HCEC 1CT (cell line): Measurements from ENCODE around the gene PUSL1.

Source experiments
- DNase-seq: peaks from one replicate; pipeline ENCODE4 v3.0.0-alpha.2; 2017

PUSL1 gene

GRCh38 chr1:1326075-1326605 is 17.7 kb downstream of the PUSL1 start:
- DNase-seq = no peak

GRCh38 chr1:1327291-1327690 is 18.9 kb downstream of the PUSL1 start:
- no peak for DNase-seq

- DNase-seq = no peak
These were observed 19.9 kb downstream of the PUSL1 start for GRCh38 chr1:1328254-1328653.

GRCh38 chr1:1329304-1330210 is 21.2 kb downstream of the PUSL1 start:
- DNase-seq = no peak

- DNase-seq = no peak
These were observed 22.1 kb downstream of the PUSL1 start for GRCh38 chr1:1330366-1331067.

- no peak for DNase-seq
These were observed 22.9 kb downstream of the PUSL1 start, which contains the start of gene TAS1R3 for GRCh38 chr1:1331068-1331965. TAS1R3 (plus strand) TSS chr1:1331280; CDS start chr1:1331346, 66 bp downstream.

- DNase-seq = no peak
These were observed 23.8 kb downstream of the PUSL1 start for GRCh38 chr1:1332031-1332755.

- DNase-seq = no peak
These were observed 24.5 kb downstream of the PUSL1 start for GRCh38 chr1:1332774-1333480.

- no peak for DNase-seq
These were observed 25.3 kb downstream of the PUSL1 start for GRCh38 chr1:1333551-1334241.

GRCh38 chr1:1334835-1335234 is 26.4 kb downstream of the PUSL1 start:
- DNase-seq = no peak

- DNase-seq = no peak
These were observed 26.9 kb downstream of the PUSL1 start for GRCh38 chr1:1335283-1335682.

- no peak for DNase-seq
These were observed 27.4 kb downstream of the PUSL1 start for GRCh38 chr1:1335792-1336248.

- no peak for DNase-seq
These were observed 28.0 kb downstream of the PUSL1 start for GRCh38 chr1:1336446-1336845.

- no peak for DNase-seq
These were observed 28.8 kb downstream of the PUSL1 start for GRCh38 chr1:1336931-1337792.

GRCh38 chr1:1337793-1338147 is 29.4 kb downstream of the PUSL1 start:
- DNase-seq = no peak

GRCh38 chr1:1338278-1338677 is 29.9 kb downstream of the PUSL1 start:
- DNase-seq = no peak

- DNase-seq = no peak
These were observed 31.8 kb downstream of the PUSL1 start for GRCh38 chr1:1340185-1340584.

- DNase-seq = no peak
These were observed 32.6 kb downstream of the PUSL1 start for GRCh38 chr1:1340791-1341548.

GRCh38 chr1:1341549-1342021 is 33.2 kb downstream of the PUSL1 start:
- DNase-seq = no peak
